ENCODE data around the gene SLC6A17.

GRCh38 chr1:110240476-110241210 lies 90.3 kb downstream of the SLC6A17 start:
- TF ChIP-seq CTCF (IDR thresholded peaks at IDR 0.05) (no peak), POLR2A (IDR thresholded peaks at IDR 0.05) (no peak)

All from right lobe of liver (tissue), 4 donors.